ENCODE results near the gene UGDH.

GRCh38 chr4:39565878-39566600 is 38.8 kb upstream of the UGDH start:
- TF ChIP-seq POLR2A (IDR thresholded peaks at IDR 0.05) (no peak), CTCF (IDR thresholded peaks at IDR 0.05) (no peak), EP300 (IDR thresholded peaks at IDR 0.05) (no peak), POLR2AphosphoS5 (IDR thresholded peaks at IDR 0.05) (no peak)
